ENCODE data around the gene NOP16.

Gene NOP16

DNA sequence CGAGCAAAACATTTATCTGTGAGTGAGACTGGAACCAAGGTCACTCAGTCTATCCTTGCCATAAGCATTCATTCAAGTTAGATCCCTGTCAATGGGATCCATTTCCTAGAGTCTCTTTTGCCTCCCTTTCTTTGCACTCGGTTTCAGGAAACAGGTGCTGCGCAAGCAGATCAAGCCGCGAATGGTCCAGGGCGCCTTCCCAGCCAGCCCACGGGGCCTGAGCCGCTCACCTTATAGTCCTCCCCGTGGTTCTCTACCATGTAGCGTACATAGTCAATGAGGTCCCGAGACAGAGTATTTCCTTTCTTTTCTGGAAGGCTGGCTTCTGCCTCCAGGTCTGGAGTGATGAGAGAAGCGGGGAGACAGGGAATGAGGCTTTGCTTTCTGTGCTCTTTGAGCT is 3.4 kb downstream of the NOP16 start:
- no peaks in the 10 kb centered on the region for H3K9me2 ChIP-seq (replicated peaks; ENCODE audit: insufficient read depth, low read length)
- no peak overlapping the region for H3K27ac ChIP-seq (ENCODE audit: low read length)
- H3K36me3 ChIP-seq (replicated peaks; ENCODE audit: insufficient read depth, low read length), result peaks cover 14% of the 10 kb centered on the region; the same call in 1 of the 2 replicates
- H3F3A ChIP-seq (ENCODE audit: insufficient read depth, low read length), result peaks cover 10% of the 10 kb centered on the region; the same call in 1 of the 2 replicates
- no peak for DNase-seq
- H3K4me2 ChIP-seq (ENCODE audit: low read depth, low read length), result no peak overlapping the region
- H2AFZ ChIP-seq (ENCODE audit: low read length), result no peak overlapping the region
- peaks cover 55% of the 10 kb centered on the region for H3K79me2 ChIP-seq (ENCODE audit: low read length)
- peaks cover 8% of the 10 kb centered on the region; the same call in 1 of the 2 replicates for H4K20me1 ChIP-seq (ENCODE audit: insufficient read depth, low read length)
- no peak overlapping the region for H3K9ac ChIP-seq (ENCODE audit: low read length)
- no peaks in the 10 kb centered on the region for H3K9me3 ChIP-seq (replicated peaks; ENCODE audit: insufficient read depth, low read length)
- TF ChIP-seq, protein P1, sequence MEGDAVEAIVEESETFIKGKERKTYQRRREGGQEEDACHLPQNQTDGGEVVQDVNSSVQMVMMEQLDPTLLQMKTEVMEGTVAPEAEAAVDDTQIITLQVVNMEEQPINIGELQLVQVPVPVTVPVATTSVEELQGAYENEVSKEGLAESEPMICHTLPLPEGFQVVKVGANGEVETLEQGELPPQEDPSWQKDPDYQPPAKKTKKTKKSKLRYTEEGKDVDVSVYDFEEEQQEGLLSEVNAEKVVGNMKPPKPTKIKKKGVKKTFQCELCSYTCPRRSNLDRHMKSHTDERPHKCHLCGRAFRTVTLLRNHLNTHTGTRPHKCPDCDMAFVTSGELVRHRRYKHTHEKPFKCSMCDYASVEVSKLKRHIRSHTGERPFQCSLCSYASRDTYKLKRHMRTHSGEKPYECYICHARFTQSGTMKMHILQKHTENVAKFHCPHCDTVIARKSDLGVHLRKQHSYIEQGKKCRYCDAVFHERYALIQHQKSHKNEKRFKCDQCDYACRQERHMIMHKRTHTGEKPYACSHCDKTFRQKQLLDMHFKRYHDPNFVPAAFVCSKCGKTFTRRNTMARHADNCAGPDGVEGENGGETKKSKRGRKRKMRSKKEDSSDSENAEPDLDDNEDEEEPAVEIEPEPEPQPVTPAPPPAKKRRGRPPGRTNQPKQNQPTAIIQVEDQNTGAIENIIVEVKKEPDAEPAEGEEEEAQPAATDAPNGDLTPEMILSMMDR (IDR thresholded peaks at IDR 0.05; ENCODE audit: low read length), result no peak
- TF ChIP-seq EZH2 (optimal IDR thresholded peaks at IDR 0.05; ENCODE audit: low read depth, low read length) (no peak), EZH2phosphoT487 (IDR thresholded peaks at IDR 0.05; ENCODE audit: low read length) (no peak)
- no peaks in the 10 kb centered on the region for H3K27me3 ChIP-seq (replicated peaks; ENCODE audit: insufficient read depth, low read length)
- no peak overlapping the region for H3K4me3 ChIP-seq (ENCODE audit: low read length)
- peaks cover 5% of the 10 kb centered on the region; the same call in 1 of the 2 replicates for H3K4me1 ChIP-seq (ENCODE audit: low read length)

DNA sequence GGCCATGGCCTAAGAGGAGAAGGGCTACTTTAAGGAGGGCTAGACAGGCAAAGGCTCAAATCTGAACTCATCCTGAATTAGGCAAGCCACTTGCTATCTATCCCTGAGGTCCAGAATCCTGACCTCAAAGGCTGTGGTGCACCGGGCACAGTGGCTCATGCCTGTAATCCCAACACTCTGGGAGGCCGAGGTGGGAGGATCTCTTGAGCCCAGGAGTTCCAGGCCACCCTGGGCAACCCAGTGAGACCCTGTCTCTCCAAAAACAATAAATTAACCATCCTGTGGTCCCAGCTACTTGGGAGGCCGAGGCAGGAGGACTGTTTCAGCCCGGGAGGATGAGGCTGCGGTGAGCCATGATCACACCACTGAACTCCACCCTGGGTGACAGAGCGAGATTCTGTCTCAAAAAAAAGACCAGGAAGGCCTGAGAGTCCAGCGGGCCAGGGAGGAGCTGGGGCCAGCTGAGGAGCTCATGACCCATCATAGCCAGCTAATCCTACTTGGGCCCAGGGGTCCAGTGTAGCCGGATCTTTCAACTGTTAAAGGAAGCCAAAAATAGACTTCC is 4.0 kb downstream of the NOP16 start:
- TF ChIP-seq EZH2 (optimal IDR thresholded peaks at IDR 0.05; ENCODE audit: low read depth, low read length) (no peak), EZH2phosphoT487 (IDR thresholded peaks at IDR 0.05; ENCODE audit: low read length) (no peak)
- TF ChIP-seq, protein P1 (IDR thresholded peaks at IDR 0.05; ENCODE audit: low read length), result no peak
- Histone ChIP-seq H3F3A (ENCODE audit: insufficient read depth, low read length) (peaks cover 10% of the 10 kb centered on the region; the same call in 1 of the 2 replicates), H3K79me2 (ENCODE audit: low read length) (peaks cover 49% of the 10 kb centered on the region), H2AFZ (ENCODE audit: low read length) (no peak overlapping the region), H3K4me2 (ENCODE audit: low read depth, low read length) (no peak overlapping the region), H3K4me3 (ENCODE audit: low read length) (no peak overlapping the region), H3K27me3 (replicated peaks; ENCODE audit: insufficient read depth, low read length) (no peaks in the 10 kb centered on the region), H3K36me3 (replicated peaks; ENCODE audit: insufficient read depth, low read length) (peaks cover 14% of the 10 kb centered on the region; the same call in 1 of the 2 replicates), H4K20me1 (ENCODE audit: insufficient read depth, low read length) (peaks cover 8% of the 10 kb centered on the region; the same call in 1 of the 2 replicates), H3K9ac (ENCODE audit: low read length) (no peak overlapping the region), H3K9me2 (replicated peaks; ENCODE audit: insufficient read depth, low read length) (no peaks in the 10 kb centered on the region), H3K4me1 (ENCODE audit: low read length) (peaks cover 5% of the 10 kb centered on the region; the same call in 1 of the 2 replicates), H3K27ac (ENCODE audit: low read length) (no peak overlapping the region), H3K9me3 (replicated peaks; ENCODE audit: insufficient read depth, low read length) (no peaks in the 10 kb centered on the region)
- no peak for DNase-seq

DNA sequence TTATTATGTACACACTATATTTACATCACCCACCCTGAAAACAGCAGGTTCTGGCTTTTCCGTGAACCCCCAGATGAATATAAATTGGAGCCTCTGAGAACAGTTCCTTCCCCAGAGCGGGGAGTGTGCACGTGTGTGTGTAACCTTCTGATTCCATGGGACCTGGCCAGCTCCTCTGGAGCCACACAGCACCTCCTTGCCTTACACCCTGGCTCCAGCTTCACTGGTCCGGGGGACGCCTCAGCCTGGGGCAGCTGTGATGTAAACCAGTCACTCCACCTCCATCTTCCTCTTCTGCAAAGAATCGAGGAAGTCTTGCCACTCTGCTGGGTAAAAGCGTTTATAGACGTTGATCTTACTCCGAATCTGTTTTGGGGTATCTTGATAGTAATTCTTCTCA is 4.4 kb downstream of the NOP16 start:
- Histone ChIP-seq H3K9ac (ENCODE audit: low read length) (no peak overlapping the region), H3F3A (ENCODE audit: insufficient read depth, low read length) (0 out of 2 replicates have a peak, but pooled peaks cover 5% of the 10 kb centered on the region), H3K4me2 (ENCODE audit: low read depth, low read length) (no peak overlapping the region), H3K4me3 (ENCODE audit: low read length) (no peak overlapping the region), H3K36me3 (replicated peaks; ENCODE audit: insufficient read depth, low read length) (peaks cover 14% of the 10 kb centered on the region; the same call in 1 of the 2 replicates), H4K20me1 (ENCODE audit: insufficient read depth, low read length) (peaks cover 8% of the 10 kb centered on the region; the same call in 1 of the 2 replicates), H3K9me3 (replicated peaks; ENCODE audit: insufficient read depth, low read length) (no peaks in the 10 kb centered on the region), H2AFZ (ENCODE audit: low read length) (no peak overlapping the region), H3K27me3 (replicated peaks; ENCODE audit: insufficient read depth, low read length) (no peaks in the 10 kb centered on the region), H3K9me2 (replicated peaks; ENCODE audit: insufficient read depth, low read length) (no peaks in the 10 kb centered on the region), H3K27ac (ENCODE audit: low read length) (no peak overlapping the region), H3K79me2 (ENCODE audit: low read length) (peaks cover 45% of the 10 kb centered on the region), H3K4me1 (ENCODE audit: low read length) (peaks cover 5% of the 10 kb centered on the region; the same call in 1 of the 2 replicates)
- no peak for DNase-seq
- TF ChIP-seq EZH2phosphoT487 (IDR thresholded peaks at IDR 0.05; ENCODE audit: low read length), result no peak
- TF ChIP-seq, protein P1 (IDR thresholded peaks at IDR 0.05; ENCODE audit: low read length), result no peak
- no peak for TF ChIP-seq EZH2 (optimal IDR thresholded peaks at IDR 0.05; ENCODE audit: low read depth, low read length)

All from MM.1S (cell line).